Adrenal gland (tissue), 5 donors: ENCODE measurements around the gene ATG14.

Experiments
- CTCF ChIP-seq, 6 experiments: fragments of 450-650 bp in 4 of 6; fragments of 200-600 bp in 2 of 6; sonication (generic) in 1 of 6; IDR thresholded peaks; 1 replicate in 5 of 6; 2 replicates in 1 of 6; pipeline versions ENCODE4 v1.5.1 to v1.8.0; 2016 to 2021; ENCODE audit warnings: antibody characterized with exemption in 6 of 6, mild to moderate bottlenecking in 2 of 6, moderate library complexity in 1 of 6
- POLR2A ChIP-seq, 2 donors: fragments of 450-650 bp; IDR thresholded peaks; one replicate each; pipeline ENCODE4 v1.6.1; 2017; ENCODE audit warnings: antibody characterized with exemption in 2 of 2, mild to moderate bottlenecking in 2 of 2, moderate library complexity in 1 of 2
- donor health status: DM: no; HTN: no; CAD: no.

GRCh38 chr14:55454264-55455002, 42.8 kb upstream of the ATG14 start:
- TF ChIP-seq CTCF (IDR thresholded peaks at IDR 0.05) (no peak), POLR2A (IDR thresholded peaks at IDR 0.05) (no peak)
